Ecto neural progenitor cell (in vitro differentiated cells): ENCODE data around the gene PTRH2.

ENCODE experiments used
- DNase-seq: peaks from one replicate; pipeline ENCODE4 v3.0.0-alpha.2; 2018; ENCODE audit warnings: low spot score

The PTRH2 gene

DNA sequence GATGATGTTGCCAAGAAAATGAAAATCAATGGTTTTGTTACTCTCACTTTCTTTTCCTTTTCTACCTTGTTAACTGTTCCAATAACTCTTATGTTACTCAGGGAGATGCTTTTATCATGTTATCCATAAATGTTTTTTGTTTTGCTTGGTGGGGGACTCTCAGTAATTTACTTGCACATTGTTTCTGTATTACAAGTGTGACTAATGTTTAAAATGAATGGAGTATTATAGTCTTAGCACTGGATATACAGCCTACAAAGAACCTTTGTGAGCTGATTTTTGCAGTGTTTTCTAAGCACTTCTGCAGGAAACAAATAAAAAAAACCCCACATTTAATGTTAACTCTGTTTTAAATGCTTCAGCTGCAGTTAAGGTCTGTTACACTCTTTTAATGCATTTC is 12.3 kb upstream of the PTRH2 start:
- no peak for DNase-seq

DNA sequence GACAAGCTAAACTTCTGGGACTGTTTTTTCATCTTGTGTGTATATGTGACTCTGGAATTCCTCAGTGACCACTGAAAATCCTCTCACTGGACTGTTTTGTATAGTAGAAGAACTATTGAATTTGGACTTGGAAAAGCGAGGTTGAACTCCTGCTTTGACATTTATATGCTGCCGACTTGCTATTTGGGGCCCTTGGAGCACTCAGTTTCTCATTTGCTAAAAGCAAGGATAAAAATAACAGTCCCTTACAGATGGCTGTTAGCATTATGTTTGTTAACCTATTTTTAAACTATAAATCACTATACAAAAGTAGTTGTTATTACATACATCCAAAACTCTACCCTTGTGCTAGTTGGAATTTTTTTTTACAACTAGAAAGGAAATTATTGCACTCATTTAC is 9.2 kb upstream of the PTRH2 start:
- no peak for DNase-seq

DNA sequence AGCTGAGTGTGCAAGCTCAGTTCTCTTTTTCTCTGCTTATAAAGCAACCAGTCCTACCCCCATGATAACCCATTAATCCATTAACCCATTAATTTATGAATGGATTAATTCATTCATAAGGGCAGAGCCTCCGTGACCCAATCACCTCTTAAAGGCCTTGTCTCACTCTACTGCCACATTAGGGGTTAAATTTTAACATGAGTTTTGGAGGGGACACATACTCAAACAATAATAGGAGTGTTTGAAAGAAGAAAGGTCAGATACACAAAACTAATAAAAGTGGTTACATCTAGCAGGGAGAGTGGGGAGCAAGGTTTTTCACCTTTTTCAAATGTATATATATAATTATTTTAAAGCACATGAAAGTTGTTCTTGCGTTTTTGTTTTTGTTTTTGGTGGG is 7.0 kb upstream of the PTRH2 start:
- no peak for DNase-seq

GRCh38 chr17:59712862-59713261 is 5.6 kb upstream of the PTRH2 start:
- DNase-seq: no peak

- DNase-seq: no peak
These were observed 4.7 kb upstream of the PTRH2 start for GRCh38 chr17:59711936-59712335.

GRCh38 chr17:59707971-59708430 is 771 bp upstream of the PTRH2 start:
- DNase-seq: no peak

DNA sequence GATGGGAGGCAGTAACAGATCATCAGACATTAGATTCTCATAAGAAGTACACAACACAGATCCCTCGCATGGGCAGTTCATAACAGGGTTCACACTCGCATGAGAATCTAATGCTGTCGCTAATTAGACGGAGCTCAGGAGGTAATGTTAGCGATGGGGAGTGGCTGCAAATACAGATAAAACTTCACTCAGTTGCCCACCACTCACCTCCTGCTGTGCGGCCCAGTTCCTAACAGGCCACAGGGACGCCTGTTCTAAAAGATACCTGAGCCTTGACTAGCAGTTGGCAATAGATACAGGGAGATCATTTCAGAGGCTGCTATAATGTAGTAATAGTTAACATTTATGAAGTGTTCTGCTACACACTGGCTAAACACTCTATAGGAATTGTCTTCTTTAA is 4.9 kb downstream of the PTRH2 start:
- no peak for DNase-seq

DNA sequence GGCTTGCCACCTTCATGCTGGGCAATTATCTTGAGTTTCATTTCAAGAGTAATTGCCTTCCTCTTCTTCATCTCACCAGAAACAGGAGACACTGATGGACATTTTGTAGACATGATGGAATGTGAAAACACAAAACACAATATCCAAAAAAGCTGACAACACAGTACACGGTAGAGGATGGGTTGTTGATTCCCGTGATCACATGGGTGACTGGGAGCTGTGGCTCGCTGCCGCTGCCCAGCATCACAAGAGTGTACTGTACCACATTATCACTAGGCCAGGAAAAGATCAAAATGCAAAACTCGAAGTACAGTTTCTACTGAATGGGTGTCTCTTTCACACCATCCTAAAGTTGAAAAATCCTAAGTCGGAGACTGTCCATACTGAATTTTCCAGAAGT is 7.4 kb downstream of the PTRH2 start:
- no peak for DNase-seq

- no peak for DNase-seq
These were observed 8.0 kb downstream of the PTRH2 start for GRCh38 chr17:59699218-59699617.

DNA sequence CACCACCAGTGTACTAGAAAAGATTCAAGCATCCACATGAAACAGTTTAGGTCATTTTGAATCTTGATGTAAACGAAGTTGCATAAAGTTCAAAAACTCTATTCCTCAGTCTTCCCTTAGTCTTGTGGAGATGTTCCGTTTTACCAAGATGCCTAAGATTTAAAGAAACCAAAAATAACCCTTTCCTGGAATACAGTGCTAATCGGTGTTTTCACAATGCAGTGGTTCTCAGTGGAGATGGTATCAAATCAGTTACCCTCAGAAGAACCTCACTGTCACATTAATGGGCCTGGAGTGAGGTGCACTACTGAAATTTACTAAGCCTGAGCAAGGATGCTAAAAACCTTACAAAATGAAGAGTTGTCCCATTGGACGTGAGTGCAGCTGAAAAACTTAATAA is 9.1 kb downstream of the PTRH2 start:
- no peak for DNase-seq

- DNase-seq: no peak
These were observed 10.4 kb downstream of the PTRH2 start for GRCh38 chr17:59696682-59697277.

DNA sequence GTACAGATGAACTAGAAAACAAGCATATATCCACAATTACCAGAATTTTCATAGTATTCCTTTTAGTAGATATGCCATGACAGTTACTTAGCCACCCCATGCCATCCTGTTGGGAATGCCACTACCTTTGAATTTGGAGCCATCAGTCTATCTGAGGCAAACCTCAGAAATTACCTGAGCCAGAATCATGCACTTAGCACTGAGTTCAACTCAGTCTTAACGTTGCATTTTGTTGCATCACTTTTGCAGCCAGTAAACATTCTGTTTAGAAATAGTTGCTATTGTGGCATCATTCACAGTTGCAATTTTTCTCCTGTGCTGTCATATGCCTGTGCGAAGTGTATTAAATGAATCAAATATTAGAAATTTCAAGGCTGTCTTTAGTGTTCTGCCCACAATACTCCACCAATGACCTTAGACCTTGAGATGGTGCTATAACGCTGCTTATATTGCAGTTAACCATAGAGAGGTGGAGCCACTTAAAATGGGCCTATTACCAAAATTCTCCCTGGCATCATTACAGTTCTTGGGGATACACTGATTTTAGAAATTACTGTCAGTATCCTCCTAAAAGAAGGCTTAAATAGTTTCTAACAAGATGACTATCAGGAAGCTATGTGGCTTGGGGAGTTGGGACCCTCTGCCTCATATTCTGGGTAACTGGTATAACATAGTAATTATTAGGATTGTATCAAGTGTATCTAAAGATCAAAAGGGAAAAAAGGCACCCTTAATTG is 11.1 kb downstream of the PTRH2 start:
- no peak for DNase-seq

- DNase-seq: no peak
These were observed 12.9 kb downstream of the PTRH2 start for GRCh38 chr17:59694344-59694743.

DNA sequence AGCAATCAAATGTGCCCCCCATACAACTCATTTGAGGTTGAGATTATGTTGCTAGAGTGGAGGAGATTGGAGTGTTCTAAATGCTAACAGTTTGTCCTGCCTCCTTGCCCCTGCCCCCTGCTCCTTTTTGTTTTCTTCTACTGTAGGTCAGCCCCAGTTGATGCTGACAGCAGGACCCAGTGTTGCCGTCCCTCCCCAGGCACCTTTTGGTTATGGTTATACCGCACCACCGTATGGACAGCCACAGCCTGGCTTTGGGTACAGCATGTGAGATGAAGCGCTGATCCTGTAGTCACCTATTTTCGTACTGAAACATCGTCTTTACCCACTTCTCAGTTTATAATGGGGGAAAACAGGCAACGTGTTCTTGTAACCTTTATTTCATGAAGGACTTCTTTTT is 13.6 kb downstream of the PTRH2 start:
- no peak for DNase-seq

- no peak for DNase-seq
These were observed 18.7 kb downstream of the PTRH2 start for GRCh38 chr17:59688496-59688895.

DNA sequence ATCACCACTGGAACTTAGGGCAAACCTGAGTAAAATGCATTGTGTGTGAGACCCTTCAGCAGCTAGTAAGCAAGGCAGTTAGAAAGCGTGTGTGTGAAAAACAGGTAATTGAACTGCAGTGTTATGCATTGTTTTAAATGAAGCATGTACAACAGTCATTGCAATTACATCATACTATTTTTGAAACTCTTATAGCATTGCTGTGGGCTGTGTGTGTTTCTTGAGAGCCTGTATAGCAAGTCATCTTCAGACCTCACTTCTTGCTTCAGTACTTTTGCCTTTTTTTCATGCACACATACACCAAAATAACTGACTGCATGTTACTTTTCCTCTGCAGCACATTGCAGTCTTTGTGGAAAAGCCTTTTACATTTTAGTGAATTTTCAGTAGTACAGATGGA is 19.2 kb downstream of the PTRH2 start:
- DNase-seq: no peak

- no peak for DNase-seq
These were observed 22.3 kb downstream of the PTRH2 start for GRCh38 chr17:59684967-59685366.

- no peak for DNase-seq
These were observed 23.9 kb downstream of the PTRH2 start for GRCh38 chr17:59683283-59683682.

- no peak for DNase-seq
These were observed 26.9 kb downstream of the PTRH2 start for GRCh38 chr17:59680314-59680713.

- no peak for DNase-seq
These were observed 28.3 kb downstream of the PTRH2 start for GRCh38 chr17:59678918-59679317.

GRCh38 chr17:59676716-59677115 is 30.5 kb downstream of the PTRH2 start:
- no peak for DNase-seq

- DNase-seq: no peak
These were observed 32.0 kb downstream of the PTRH2 start for GRCh38 chr17:59675231-59675630.

DNA sequence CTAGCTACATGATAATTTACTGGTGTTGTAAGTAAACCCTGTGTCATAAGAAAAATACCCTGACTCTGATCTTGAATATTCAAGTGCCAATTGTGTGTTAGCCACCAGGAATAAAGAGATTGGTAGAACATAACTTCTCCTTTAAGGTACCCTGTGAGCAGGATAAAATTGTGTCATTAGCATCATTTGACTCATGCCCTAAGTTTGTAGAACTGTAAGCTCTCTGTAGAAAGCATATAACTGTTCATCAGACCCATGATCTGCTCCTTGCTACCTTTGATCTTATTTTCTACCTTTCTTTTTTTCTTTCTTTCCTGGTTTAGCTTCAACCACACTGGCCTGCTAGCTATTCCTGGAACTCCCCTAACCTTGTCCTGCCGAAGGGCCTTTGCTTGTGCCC is 35.8 kb downstream of the PTRH2 start:
- no peak for DNase-seq

- no peak for DNase-seq
These were observed 37.3 kb downstream of the PTRH2 start for GRCh38 chr17:59669944-59670343.
